ENCODE results near the gene CLMN.

The CLMN gene

DNA sequence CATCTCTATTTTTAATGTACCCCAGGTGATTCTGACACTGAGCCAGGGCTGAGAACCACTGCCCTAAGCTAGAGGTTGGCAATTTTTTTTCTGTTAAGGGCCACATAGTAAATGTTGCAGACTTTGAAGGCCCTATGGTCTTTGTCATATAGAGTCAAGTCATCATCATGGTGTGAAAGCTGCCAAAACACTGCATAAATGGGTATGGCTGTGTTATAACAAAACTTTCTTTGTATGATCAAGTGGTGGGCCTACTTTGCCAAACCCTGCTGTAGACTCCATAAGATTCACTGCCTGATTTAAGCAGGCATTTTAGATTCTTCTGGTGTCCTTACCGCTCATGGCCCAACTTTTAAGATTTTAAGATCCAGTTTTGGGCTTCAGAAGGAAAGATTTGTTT lies 76.8 kb downstream of the CLMN start:
- no peak for DNase-seq (ENCODE audit: low read depth in 3 of 3)

DNA sequence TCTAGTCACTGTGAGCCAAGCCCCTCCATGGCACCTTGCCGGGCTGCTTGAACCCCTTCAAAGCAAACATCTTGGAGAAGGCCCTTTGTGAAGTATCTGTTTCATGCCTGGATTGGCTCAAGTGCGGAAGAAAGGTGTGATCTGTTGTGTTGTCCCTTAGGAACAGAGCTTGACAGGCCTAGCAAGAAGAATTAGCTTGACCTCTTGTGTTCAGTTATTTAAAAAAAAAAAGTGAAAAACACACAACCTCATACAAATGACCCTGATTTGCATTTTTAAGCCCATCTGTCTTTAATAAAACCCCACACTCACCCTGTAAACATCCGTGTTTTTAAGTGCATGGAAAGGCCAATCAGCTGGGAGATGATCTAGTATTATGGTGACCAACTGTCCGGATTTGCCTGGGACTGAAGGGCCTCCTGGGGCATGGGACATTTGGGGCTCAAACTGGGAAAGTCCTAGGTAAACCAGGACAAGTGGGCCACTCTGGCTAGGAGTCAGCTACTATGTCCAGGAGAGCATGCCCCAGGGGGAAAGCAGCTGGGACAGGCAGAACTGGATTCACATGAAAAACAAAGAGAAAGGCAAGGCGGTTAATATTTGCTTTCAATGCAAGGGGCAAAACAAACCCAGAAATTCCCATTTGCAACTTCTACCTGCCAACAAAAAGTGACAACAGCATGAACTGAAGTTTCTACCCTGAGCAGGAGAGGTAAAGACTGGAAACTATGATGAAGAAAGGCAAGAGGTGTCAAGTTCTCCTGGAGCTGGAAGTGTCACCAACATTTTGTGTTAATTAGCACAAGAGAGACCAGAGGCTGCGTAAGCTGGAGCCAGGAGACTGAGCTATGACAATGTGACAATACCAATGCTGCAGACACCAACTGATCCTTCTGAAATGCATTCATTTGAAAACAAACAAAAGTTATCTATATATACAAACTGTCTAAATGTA lies 78.6 kb downstream of the CLMN start:
- DNase-seq (ENCODE audit: low read depth in 3 of 3): no peak

DNA sequence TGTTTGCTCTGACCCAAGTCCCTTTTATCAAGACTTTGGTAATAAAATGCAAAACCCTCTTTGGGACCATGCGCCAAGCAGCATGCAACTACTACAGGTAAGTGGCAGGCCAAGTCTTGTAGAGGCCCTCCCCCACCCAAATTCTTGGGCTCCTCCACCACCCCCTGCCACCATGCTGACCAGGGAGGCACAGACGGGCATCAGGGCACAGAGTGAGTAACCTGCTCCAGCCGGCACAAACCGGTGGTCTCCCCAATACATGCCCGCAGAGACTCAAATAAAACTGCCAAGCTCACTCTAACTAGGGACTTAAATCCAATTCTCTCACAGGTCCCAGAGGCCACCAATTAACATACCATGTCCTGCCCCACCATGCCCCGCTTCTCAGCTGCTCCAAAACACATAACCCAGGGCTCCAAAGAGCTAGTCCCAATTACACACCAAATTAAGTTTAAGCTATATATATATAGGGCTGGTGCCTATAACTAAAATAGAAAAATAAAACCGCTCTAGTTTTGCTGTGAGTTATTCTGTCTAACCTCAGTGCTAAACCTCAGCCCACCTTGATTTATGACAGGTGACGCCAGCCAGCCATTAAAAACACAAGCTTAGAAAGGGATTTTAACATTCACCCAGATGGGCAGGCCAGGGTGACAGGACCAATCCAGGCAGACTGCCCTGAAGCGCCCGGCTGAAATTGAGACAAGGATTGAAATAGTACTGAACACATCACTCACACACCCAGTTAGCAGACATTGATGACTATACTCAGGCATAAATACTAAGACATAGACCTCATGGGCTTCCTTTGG lies 81.0 kb downstream of the CLMN start:
- no peak for DNase-seq (ENCODE audit: low read depth in 3 of 3)

DNA sequence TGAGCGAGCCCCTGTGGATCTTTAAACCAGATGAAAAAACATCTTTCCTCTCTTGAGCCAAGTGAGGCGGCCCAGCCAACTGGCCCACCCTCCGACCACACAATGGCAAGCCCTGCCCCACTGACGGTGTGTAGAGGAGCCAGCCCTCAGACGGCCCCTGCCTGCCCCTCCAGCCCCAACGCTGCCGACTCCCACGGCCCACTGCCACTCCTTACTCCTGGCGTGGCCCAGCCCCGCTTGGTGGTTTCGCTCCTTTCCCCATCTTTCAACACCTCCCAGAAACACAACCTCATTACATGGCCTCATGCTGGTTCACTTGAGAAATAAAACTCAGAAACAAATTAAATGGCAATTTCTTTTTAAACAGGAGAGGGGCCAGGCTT lies 81.8 kb downstream of the CLMN start:
- DNase-seq (ENCODE audit: low read depth in 3 of 3): no peak

DNA sequence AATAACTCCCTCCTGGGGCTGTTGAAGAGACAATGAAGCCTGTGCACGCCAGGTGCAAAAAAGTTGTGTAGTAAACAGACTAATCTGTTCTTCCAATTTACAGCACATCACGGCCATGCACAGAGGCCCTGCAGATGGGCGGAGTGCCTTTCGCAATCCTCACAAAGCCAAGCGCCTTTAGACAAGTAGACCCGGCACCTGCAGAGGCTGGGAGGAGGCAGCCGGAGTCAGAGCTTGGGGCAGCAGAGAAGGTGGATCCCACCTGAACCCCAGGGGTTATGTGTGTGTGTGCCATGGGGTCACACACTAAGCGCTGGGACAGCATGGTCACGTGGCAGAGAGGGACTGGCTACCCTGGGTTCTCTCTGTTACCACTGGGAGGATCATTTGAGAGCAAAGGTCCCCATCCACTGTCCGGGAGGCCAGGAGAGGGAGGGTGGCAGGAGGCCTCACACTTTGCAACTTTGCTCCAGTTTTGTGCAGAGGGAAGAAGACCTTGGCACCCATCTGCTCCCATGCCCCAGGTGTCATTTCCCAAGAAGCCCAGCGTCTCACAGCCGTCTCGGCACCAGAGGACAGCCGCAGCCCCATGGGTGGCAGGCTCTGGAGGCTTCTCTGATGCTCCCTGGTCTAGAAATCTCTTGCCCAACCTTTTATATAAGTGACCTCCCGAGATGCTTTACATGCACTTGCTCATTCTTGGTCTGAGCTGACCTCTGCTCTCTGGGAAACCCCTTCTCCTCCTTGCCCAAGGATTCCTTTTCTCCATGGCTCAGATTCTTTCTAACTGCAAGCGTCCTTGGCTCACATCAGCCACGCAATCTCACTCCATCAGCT lies 82.4 kb downstream of the CLMN start:
- no peak for DNase-seq (ENCODE audit: low read depth in 3 of 3)

DNA sequence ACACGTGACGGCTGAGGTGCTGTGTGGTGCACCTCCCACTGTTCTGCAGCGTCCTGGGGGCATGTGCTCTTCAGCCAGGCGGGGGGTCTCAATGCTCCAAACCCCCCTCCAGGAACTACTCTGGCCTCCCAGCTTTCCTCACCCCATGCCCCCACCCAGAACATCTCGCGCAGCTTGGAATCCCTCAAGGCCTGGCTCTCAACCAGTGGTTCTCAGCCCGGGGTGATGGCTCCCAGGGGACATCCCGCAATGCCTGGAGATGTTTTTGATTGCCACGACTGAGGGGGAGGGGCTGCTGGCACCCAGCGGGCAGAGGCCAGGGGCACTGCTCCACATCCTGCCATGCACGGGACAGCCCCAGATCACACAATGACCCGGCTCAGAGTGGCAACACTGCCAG lies 83.5 kb downstream of the CLMN start:
- DNase-seq (ENCODE audit: low read depth in 3 of 3): no peak

DNA sequence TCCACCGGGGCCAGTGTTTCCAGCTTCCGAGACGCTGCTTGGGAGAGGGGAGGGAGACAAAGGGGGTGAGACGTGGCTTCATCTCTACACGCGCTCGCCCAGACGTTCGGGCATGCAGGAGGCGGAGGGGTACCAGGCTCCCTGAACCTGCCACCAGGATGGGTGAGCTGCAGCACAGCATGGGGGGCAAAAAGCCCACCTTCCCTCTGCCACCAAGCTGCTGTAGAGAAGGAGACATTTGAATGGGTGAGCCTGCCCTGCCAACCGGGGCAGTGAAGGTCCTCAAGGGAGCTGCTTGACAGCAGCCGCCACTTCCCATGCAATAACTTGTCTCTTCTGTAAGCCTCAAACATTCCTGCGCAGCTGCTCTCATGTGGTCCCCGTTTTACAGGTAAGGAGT lies 83.9 kb downstream of the CLMN start:
- no peak for DNase-seq (ENCODE audit: low read depth in 3 of 3)

DNA sequence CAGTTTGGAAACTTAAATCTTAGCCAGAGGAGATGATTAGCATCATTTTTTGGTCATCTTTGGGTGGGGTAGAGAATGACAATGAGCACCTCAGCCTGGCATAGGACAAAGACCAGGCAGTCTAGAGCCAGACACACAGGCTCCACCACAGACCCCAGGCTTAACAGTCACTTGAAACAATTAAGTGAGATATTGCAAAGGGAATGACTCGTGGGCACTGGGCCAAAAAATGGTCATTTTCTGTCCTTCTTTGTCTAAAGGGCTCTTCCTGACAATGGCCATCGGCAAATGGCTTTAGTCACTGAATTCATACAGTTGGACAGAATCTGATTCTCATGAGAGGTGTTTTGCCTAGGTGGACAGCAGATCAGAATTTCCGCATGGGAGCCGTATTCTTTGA lies 84.4 kb downstream of the CLMN start:
- DNase-seq (ENCODE audit: low read depth in 3 of 3): no peak

DNA sequence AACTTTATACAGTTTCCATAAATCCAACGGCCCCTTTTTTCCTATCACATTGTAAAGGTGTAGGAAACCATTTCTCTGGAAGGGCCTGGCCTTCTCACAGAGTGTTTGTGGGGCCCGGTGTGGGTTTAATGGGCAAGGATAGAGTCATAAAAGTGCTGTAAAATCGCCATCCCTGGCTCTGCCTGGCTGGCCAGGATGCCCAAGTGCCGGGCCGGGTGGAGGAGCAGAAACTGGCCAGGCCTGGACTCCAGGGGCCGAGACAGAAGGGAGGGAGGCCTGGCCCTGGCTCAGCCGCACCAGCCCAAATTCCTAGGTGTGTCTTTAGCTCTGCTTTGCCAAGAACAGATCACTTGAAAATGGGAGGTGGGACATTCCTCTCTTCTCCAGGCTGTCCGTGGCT lies 85.3 kb downstream of the CLMN start:
- no peak for DNase-seq (ENCODE audit: low read depth in 3 of 3)

DNA sequence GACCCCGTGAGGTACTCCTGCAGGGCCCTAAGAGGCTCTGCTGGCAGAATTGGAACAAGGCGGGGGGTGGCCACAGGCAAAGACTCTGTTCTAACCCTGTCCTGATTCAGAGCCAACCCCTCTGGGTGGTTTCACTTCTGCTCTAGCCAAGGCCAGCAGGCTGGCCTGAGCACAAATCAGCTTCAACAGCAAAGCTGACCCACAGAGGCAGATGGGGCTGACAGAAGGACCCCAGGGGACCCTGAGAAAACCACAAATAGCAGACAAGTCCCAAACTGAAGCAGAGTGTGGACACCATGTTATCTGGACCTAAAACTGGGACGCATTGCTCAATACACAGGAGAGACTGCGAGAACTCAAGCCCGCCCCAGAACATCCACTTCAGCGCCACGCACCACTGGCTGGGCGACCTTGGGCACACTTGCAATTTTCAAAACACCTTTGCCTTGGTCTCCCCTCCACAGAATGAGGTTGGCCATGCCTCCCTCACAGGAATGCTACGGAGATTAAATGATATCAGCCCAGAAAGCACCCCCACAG lies 85.9 kb downstream of the CLMN start:
- no peak for DNase-seq (ENCODE audit: low read depth in 3 of 3)

DNA sequence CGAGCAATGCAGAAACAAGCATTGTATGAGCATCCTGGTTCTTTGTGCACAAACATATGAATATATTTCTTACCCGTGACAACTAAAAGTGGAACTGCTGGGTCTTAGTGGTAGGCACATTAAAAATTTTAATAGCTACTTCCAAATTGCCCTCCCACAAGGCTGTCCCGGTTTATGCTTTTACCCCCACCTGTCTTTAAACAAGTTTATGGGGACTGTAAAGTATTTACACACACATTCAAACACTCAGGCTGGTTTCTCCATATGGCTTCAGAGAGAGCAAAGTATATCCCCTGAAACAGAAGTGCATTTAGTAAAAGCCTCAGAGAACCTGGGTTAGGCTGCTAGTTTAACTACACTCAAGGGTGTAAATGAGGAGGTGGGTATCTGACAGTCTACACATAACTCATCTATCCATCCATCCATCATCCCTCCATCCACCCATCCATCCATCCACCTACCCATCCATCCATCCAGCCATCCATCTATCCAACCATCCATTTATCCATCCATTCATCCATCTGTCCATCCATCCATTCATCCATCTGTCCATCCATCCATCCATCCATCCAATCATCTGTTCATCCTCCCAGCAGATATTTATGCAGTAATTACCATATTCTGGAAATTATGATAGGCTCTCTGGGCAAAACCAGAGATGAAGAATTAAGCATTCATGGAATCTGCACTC lies 86.7 kb downstream of the CLMN start:
- DNase-seq (ENCODE audit: low read depth in 3 of 3): no peak

DNA sequence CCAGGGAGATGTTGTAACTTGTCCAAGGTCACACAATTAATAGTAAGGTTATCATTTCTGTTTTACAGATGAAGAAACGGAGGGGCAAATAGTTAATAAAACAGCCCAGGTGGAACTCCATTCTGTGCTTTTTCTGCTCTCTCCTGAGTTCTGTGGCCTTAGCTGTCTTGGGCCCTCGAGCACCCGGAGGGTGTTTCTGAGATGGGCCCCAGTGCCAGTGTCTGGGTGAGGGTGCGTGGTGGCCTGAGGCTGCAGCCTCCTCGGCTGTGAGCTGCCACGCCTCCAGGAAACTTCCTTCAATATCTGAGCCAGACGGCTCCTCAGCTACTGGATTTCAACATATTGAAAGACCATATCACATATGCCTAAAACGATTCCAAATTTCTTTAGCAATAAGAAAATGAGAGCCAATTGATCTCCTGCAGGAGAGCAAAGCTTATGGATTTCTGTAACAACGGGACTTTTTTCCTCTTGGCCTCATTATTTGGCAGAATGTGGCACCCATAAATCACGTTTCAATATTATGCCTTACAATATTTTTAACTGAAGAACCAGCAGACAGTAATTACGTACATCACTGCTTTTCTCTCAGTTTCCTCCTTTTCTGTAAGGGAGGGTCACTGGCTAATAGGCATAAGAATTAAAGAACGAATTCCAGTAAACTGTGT lies 87.6 kb downstream of the CLMN start:
- no peak for DNase-seq (ENCODE audit: low read depth in 3 of 3)

DNA sequence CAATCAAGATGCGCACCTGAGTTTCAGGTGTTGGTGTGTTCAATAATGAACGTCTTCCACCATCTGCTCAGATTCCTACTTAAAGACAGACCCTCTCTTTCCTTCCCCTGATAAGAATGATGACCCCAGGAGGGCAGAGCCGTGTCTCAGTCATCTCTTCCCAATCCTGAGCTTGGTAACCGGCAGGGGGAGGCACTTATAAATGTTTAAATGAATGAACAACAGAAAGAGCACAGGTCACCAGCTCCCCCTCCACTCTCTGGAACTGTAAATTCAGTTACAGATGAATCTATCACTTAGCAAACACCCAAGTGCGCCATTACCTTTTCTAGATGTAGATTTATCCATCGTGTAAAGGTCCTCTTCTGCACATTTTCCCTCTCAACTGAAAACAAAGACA lies 90.0 kb downstream of the CLMN start:
- DNase-seq (ENCODE audit: low read depth in 3 of 3): no peak

DNA sequence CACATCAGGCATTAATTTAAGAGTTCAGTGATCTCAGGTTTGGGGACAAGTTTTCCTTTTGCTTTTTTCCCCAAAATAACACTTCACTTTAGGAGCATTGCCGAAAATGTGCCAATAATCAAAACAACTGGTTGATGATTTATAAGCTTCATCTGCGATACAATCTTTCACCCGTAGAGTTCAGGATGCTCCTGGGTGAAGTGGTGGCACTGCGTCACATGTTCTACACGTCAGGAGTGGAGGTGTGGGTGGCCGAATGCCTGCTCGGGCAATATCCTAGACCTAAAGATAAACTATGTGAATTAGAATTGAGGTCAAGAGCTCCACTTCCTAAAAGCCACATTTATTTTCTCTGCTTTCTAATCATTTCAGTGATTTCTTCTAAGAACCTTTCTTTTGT lies 91.5 kb downstream of the CLMN start:
- no peak for DNase-seq (ENCODE audit: low read depth in 3 of 3)

DNA sequence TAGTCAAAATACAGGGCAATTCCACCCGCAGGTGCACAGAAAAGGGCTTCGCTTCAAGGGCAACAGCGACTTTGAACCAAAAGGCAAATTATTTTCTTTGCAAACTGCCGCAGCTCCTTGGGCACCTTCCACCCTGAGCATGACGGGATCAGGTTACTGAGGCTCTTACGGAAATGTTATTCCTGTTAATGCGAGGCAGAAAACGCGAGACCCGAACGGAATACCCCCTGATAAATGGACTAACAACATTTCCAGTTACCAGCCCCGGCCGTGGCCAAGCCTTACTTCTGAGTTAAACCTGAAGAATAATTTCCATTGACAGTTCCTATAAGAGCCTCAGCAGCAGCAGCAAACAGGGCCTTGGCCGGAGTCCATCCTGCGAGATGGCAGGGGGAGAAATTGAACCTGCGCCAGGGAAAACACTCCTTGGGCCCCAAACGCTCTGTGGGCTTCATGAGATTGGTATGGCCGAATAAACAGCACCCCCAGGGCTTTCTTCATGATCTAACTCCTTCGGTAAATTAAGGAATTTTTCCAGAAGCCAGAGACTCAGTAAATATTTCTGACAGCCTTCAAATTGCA lies 92.3 kb downstream of the CLMN start:
- DNase-seq (ENCODE audit: low read depth in 3 of 3): no peak

DNA sequence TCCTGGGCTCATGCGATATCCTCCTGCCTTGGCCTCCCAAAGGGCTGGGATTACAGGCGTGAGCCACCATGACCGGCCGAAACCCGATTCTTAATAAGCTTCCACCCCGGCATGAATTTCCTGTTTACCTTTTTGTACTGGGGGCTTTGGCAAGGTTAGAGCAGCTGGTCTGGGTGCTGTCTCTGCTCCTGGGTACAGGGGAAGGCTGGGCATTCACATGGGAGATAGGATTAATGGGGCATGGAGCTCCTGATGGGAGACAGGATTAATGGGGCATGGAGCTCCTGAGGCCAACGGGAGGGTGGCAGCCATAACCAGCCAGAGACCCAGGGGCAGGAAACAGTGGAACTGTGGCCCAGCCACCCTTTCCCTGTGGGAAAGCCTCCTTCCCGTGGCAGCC lies 92.9 kb downstream of the CLMN start:
- DNase-seq (ENCODE audit: low read depth in 3 of 3): no peak

DNA sequence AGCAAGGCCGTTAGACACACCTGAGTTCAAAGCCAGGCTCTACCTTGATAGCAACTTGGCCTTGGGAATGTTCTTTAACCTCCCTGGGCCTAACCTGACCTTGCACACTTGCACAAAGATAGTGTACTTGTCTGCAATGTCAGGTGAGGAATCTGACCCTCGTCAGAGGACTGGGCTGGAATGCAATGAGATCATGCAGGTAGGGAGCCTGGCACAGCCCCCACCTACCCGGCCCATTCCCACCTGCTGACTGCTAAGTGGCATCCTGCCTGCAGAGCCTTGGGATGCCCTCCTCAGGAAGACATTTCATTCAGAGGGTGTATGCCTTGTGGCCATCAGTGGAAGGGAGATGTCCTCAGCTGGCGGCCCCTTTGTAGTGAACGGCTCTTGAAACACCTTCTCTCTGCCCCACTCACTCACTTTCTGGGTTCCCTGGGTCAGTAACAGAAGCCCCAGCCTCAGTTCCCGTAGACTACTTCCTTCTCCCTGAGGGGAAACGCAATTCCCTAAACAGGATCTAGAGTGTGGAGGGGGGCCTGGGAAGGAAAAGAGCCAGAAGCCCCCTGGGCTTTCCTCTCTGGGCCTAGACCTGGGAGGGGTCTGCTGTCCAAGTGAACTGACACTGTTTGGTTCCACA lies 94.3 kb downstream of the CLMN start:
- no peak for DNase-seq (ENCODE audit: low read depth in 3 of 3)

DNA sequence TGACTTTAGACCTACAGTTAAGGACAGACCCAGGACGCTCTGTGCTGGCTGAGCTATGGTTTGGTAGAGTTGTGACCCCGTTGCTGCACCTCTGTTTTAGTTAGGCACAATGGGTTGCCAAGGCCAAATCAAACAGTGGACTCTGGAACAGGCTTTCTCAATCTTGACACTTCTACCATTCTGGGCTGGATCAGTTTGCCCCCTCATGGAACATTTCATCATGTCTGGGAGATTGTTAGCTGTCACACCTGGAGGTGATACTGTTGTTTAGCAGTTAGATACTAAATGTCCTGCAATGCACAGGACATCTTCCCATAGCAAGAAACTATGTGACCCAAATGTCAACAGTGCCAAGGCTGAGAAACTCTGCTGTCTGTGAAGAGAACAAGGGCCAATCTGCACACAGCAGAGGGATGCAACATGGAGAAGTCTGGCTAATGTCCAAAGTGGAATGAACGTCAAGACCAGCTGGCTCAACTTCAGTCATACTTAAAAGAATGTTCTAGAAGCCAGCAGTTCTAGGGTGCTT lies 96.8 kb downstream of the CLMN start:
- DNase-seq (ENCODE audit: low read depth in 3 of 3): no peak

DNA sequence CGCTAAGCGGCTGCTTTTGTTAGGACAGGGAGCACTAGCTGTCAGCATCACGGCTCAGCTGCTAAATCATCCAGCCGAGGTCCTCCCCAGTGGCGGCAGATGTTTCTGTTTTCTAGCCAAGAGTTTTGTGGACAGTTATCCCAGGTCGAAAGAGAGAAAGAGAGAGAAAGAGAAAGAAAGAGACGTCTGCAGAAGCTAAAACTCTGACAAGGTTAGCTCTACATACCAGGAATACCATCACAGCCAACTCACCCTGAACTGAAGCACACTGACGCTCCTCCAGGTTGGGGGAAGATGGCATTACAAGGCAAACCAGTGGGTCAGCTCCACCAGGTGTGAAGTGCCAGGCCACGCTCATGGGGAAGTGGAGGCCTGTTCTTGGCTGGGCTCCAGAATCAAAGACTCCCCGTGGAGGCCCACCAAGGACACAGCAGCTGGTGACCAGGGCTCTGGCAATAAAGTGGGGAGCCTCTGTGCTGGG lies 97.5 kb downstream of the CLMN start:
- DNase-seq (ENCODE audit: low read depth in 3 of 3): no peak
